Immature natural killer cell (primary cell): ENCODE measurements around the gene CDHR3. TPM values are rescaled to one million over a fixed set of nuclear protein-coding genes. Genes with fewer than 3 reads are reported as not detected.
A peak's percentile ranks its signal among the peaks of the same experiment; 100 is the strongest.

Experiments used
- DNase-seq, 3 donors: peaks; one replicate each; pipeline ENCODE4 v3.0.0; 2022; ENCODE audit warnings: mixed read lengths in 1 of 3
- H3K27ac Mint-ChIP-seq, 6 donors: one replicate each; pipeline ENCODE4 v1.8.0; 2020; ENCODE audit warnings: mixed read lengths in 6 of 6, mild to moderate bottlenecking in 5 of 6, inconsistent platforms in 4 of 6, moderate library complexity in 3 of 6
- H3K27me3 Mint-ChIP-seq, 3 donors: one replicate each; pipeline ENCODE4 v1.8.0; 2020 to 2021; ENCODE audit warnings: low read depth in 3 of 3, mild to moderate bottlenecking in 3 of 3, mixed read lengths in 3 of 3, moderate library complexity in 3 of 3, inconsistent platforms in 1 of 3
- H3K36me3 Mint-ChIP-seq, 3 donors: one replicate each; pipeline ENCODE4 v1.8.0; 2020; ENCODE audit warnings: mixed read lengths in 3 of 3, inconsistent platforms in 2 of 3, mild to moderate bottlenecking in 2 of 3
- H3K4me1 Mint-ChIP-seq, 2 donors: one replicate each; pipeline ENCODE4 v1.8.0; 2020; ENCODE audit warnings: inconsistent platforms in 2 of 2, mild to moderate bottlenecking in 2 of 2, mixed read lengths in 2 of 2, moderate library complexity in 1 of 2
- H3K4me3 Mint-ChIP-seq, 5 donors: one replicate each; pipeline ENCODE4 v1.8.0; 2020; ENCODE audit warnings: mild to moderate bottlenecking in 5 of 5, mixed read lengths in 5 of 5, inconsistent platforms in 3 of 5, moderate library complexity in 3 of 5
- H3K9me3 Mint-ChIP-seq, 6 donors: one replicate each; pipeline ENCODE4 v1.8.0; 2020; ENCODE audit warnings: mild to moderate bottlenecking in 6 of 6, mixed read lengths in 6 of 6, inconsistent platforms in 4 of 6, moderate library complexity in 3 of 6
- polyA plus RNA-seq, 3 donors: library from polyadenylated mRNA; unstranded; fragments of 300-500 nt; fragmentation: Illumina TruSeq; gene quantifications; one replicate each; pipeline ENCODE4 v1.2.3, GENCODE V29; 2021

CDHR3 gene
- polyA plus RNA-seq, 3 donors from 2014 or later, result 1.2 to 3.4 (median 2.1) TPM

GRCh38 chr7:106067678-106068077, 104.6 kb downstream of the CDHR3 start:
- H3K4me3 Mint-ChIP-seq, result no peak overlapping the region
- H3K36me3 Mint-ChIP-seq, result peaks cover 0 to 9% (median 0%) of the 10 kb centered on the region in 3 donors
- no peak for DNase-seq
- H3K4me1 Mint-ChIP-seq, result peaks cover 37% of the 10 kb centered on the region in 2 donors
- no peak overlapping the region for H3K27ac Mint-ChIP-seq
- peaks cover 0 to 2% (median 2%) of the 10 kb centered on the region in 3 donors for H3K27me3 Mint-ChIP-seq
- H3K9me3 Mint-ChIP-seq, result no peaks in the 10 kb centered on the region

- Mint-ChIP-seq H3K27me3 (peaks cover 0 to 2% (median 2%) of the 10 kb centered on the region in 3 donors), H3K4me3 (no peak overlapping the region), H3K4me1 (peaks cover 39 to 46% of the 10 kb centered on the region in 2 donors), H3K36me3 (peaks cover 0 to 9% (median 0%) of the 10 kb centered on the region in 3 donors), H3K9me3 (no peaks in the 10 kb centered on the region), H3K27ac (no peak overlapping the region)
- no peak for DNase-seq
Observed at GRCh38 chr7:106068538-106068961, 105.5 kb downstream of the CDHR3 start.

GRCh38 chr7:106068986-106069385, 105.9 kb downstream of the CDHR3 start:
- peaks cover 0 to 4% (median 2%) of the 10 kb centered on the region in 3 donors for H3K27me3 Mint-ChIP-seq
- DNase-seq, result no peak
- no peak overlapping the region for H3K4me3 Mint-ChIP-seq
- peaks cover 41 to 51% of the 10 kb centered on the region in 2 donors for H3K4me1 Mint-ChIP-seq
- no peaks in the 10 kb centered on the region for H3K9me3 Mint-ChIP-seq
- peak overlapping the region in 1 of 6 donors; percentile 36 for H3K27ac Mint-ChIP-seq
- H3K36me3 Mint-ChIP-seq, result peaks cover 0 to 9% (median 0%) of the 10 kb centered on the region in 3 donors

- Mint-ChIP-seq H3K27me3 (peaks cover 0 to 5% (median 2%) of the 10 kb centered on the region in 3 donors), H3K9me3 (no peaks in the 10 kb centered on the region), H3K27ac (peak overlapping the region in 1 of 6 donors; percentile 36), H3K36me3 (peaks cover 0 to 9% (median 0%) of the 10 kb centered on the region in 3 donors), H3K4me1 (peaks cover 45 to 57% of the 10 kb centered on the region in 2 donors), H3K4me3 (peak overlapping the region in 2 of 5 donors; percentile 12 to 33)
- DNase-seq, result no peak
Observed at GRCh38 chr7:106069471-106070200, 106.6 kb downstream of the CDHR3 start.

- H3K36me3 Mint-ChIP-seq, result peaks cover 0 to 9% (median 0%) of the 10 kb centered on the region in 3 donors
- H3K9me3 Mint-ChIP-seq, result no peaks in the 10 kb centered on the region
- no peak overlapping the region for H3K27ac Mint-ChIP-seq
- H3K4me1 Mint-ChIP-seq, result peaks cover 46 to 59% of the 10 kb centered on the region in 2 donors
- DNase-seq, result no peak
- H3K4me3 Mint-ChIP-seq, result no peak overlapping the region
- peaks cover 0 to 5% (median 2%) of the 10 kb centered on the region in 3 donors for H3K27me3 Mint-ChIP-seq
Observed at GRCh38 chr7:106070201-106070551, 107.1 kb downstream of the CDHR3 start.

GRCh38 chr7:106070567-106071254, 107.6 kb downstream of the CDHR3 start:
- Mint-ChIP-seq H3K27me3 (peaks cover 0 to 5% (median 2%) of the 10 kb centered on the region in 3 donors), H3K27ac (peak overlapping the region in 5 of 6 donors; percentile 7 to 88 (median 87)), H3K36me3 (peaks cover 0 to 9% (median 0%) of the 10 kb centered on the region in 3 donors), H3K4me1 (peaks cover 46 to 59% of the 10 kb centered on the region in 2 donors), H3K9me3 (no peaks in the 10 kb centered on the region), H3K4me3 (peak overlapping the region in 4 of 5 donors; percentile 52 to 85 (median 80))
- DNase-seq, result no peak

- Mint-ChIP-seq H3K9me3 (no peaks in the 10 kb centered on the region), H3K4me3 (peak overlapping the region; percentile 52 to 85 (median 77)), H3K27me3 (peaks cover 0 to 5% (median 2%) of the 10 kb centered on the region in 3 donors), H3K36me3 (peaks cover 0 to 9% (median 0%) of the 10 kb centered on the region in 3 donors), H3K27ac (peak overlapping the region; percentile 70 to 89 (median 88)), H3K4me1 (peaks cover 46 to 62% of the 10 kb centered on the region in 2 donors)
- peak; percentile 61 to 67 (median 66) for DNase-seq
Observed at GRCh38 chr7:106071356-106071998, 108.4 kb downstream of the CDHR3 start.

- Mint-ChIP-seq H3K36me3 (peaks cover 0 to 9% (median 0%) of the 10 kb centered on the region in 3 donors), H3K27ac (peak overlapping the region; percentile 70 to 89 (median 88)), H3K4me3 (peak overlapping the region; percentile 52 to 85 (median 77)), H3K27me3 (peaks cover 2 to 5% (median 2%) of the 10 kb centered on the region in 3 donors), H3K4me1 (peaks cover 49 to 67% of the 10 kb centered on the region in 2 donors), H3K9me3 (no peaks in the 10 kb centered on the region)
- DNase-seq, result no peak
Observed at GRCh38 chr7:106071999-106072714, 109.1 kb downstream of the CDHR3 start.

GRCh38 chr7:106072715-106073091, 109.6 kb downstream of the CDHR3 start:
- no peaks in the 10 kb centered on the region for H3K9me3 Mint-ChIP-seq
- H3K4me1 Mint-ChIP-seq, result peaks cover 53 to 72% of the 10 kb centered on the region in 2 donors

GRCh38 chr7:106073701-106074100, 110.6 kb downstream of the CDHR3 start:
- Mint-ChIP-seq H3K27me3 (peaks cover 4 to 7% (median 5%) of the 10 kb centered on the region in 3 donors), H3K9me3 (no peaks in the 10 kb centered on the region), H3K4me1 (peaks cover 53 to 70% of the 10 kb centered on the region in 2 donors), H3K4me3 (peak overlapping the region in 1 of 5 donors; percentile 12), H3K27ac (peak overlapping the region in 2 of 6 donors; percentile 54 to 59), H3K36me3 (peaks cover 0 to 5% (median 0%) of the 10 kb centered on the region in 3 donors)
- no peak for DNase-seq

More at GRCh38 chr7:106072715-106073091, 109.6 kb downstream of the CDHR3 start:
- peak overlapping the region in 5 of 6 donors; percentile 70 to 88 (median 87) for H3K27ac Mint-ChIP-seq
- H3K36me3 Mint-ChIP-seq, result peaks cover 0 to 8% (median 0%) of the 10 kb centered on the region in 3 donors
- no peak for DNase-seq
- H3K27me3 Mint-ChIP-seq, result peaks cover 2 to 5% (median 5%) of the 10 kb centered on the region in 3 donors
- H3K4me3 Mint-ChIP-seq, result peak overlapping the region in 1 of 5 donors; percentile 52

GRCh38 chr7:106074257-106074656, 111.2 kb downstream of the CDHR3 start:
- Mint-ChIP-seq H3K4me1 (peaks cover 50 to 65% of the 10 kb centered on the region in 2 donors), H3K27ac (peak overlapping the region in 1 of 6 donors; percentile 20), H3K36me3 (peaks cover 0 to 5% (median 0%) of the 10 kb centered on the region in 3 donors), H3K27me3 (peaks cover 5 to 7% (median 5%) of the 10 kb centered on the region in 3 donors), H3K9me3 (no peaks in the 10 kb centered on the region), H3K4me3 (no peak overlapping the region)
- no peak for DNase-seq

GRCh38 chr7:106075937-106076336, 112.9 kb downstream of the CDHR3 start:
- H3K4me1 Mint-ChIP-seq, result peaks cover 35 to 52% of the 10 kb centered on the region in 2 donors
- DNase-seq, result no peak
- no peaks in the 10 kb centered on the region for H3K36me3 Mint-ChIP-seq
- no peak overlapping the region for H3K27ac Mint-ChIP-seq
- no peak overlapping the region for H3K4me3 Mint-ChIP-seq
- H3K9me3 Mint-ChIP-seq, result no peaks in the 10 kb centered on the region
- peaks cover 6 to 11% (median 8%) of the 10 kb centered on the region in 3 donors for H3K27me3 Mint-ChIP-seq

GRCh38 chr7:106076537-106076936, 113.5 kb downstream of the CDHR3 start:
- H3K4me3 Mint-ChIP-seq, result no peak overlapping the region
- H3K36me3 Mint-ChIP-seq, result no peaks in the 10 kb centered on the region
- no peaks in the 10 kb centered on the region for H3K9me3 Mint-ChIP-seq
- peaks cover 29 to 46% of the 10 kb centered on the region in 2 donors for H3K4me1 Mint-ChIP-seq
- no peak overlapping the region for H3K27ac Mint-ChIP-seq
- DNase-seq, result no peak
- peaks cover 6 to 11% (median 8%) of the 10 kb centered on the region in 3 donors for H3K27me3 Mint-ChIP-seq
